ENCODE measurements around the gene ANAPC5. TPM values are rescaled to one million over a fixed set of nuclear protein-coding genes. Genes with fewer than 3 reads are reported as not detected.

The ANAPC5 gene
- total RNA-seq, 1 experiment from 2014 or later, result 101 TPM

DNA sequence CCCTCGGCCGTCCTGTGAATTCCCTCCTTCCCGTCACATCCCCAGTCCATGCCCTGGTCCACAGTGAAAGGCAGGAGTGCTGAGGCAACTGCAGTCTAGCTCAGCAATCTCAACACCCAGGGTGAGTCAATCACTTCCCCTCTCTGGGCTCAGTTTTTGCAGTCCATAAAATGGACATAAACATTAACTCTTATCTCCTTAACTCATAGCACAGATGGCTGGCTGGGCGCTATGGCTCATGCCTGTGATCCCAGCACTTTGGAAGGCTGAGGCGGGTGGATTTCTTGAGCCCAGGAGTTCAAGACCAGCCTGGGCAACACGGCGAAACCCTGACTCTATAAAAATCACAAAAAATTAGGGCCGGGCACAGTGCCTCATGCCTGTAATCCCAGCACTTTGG, 88.1 kb downstream of the ANAPC5 start:
- Histone ChIP-seq H3K79me2 (ENCODE audit: insufficient read depth, low read length) (no peaks in the 10 kb centered on the region), H3K18ac (ENCODE audit: insufficient read length, low read depth, low read length) (no peak overlapping the region), H3K9me3 (ENCODE audit: control insufficient read depth, low read depth, low read length) (no peaks in the 10 kb centered on the region), H3K23me2 (ENCODE audit: insufficient read length, low read depth, low read length, poor library complexity, severe bottlenecking) (no peaks in the 10 kb centered on the region), H3K27me3 (ENCODE audit: insufficient read depth, low read length) (no peaks in the 10 kb centered on the region), H2BK5ac (ENCODE audit: insufficient read length, low read length) (no peak overlapping the region), H2BK12ac (ENCODE audit: insufficient read length, low read depth, low read length) (no peak overlapping the region), H3K79me1 (ENCODE audit: insufficient read depth, low read depth, low read length, poor library complexity, severe bottlenecking) (no peaks in the 10 kb centered on the region), H4K91ac (ENCODE audit: insufficient read length, low read depth, low read length) (no peak overlapping the region), H3K27ac (ENCODE audit: insufficient read length, low read depth, low read length) (no peak overlapping the region), H3K9ac (ENCODE audit: extremely low read depth, insufficient read length, low read length) (no peak overlapping the region), H3T11ph (ENCODE audit: low read length) (no peak overlapping the region), H3K4me1 (ENCODE audit: insufficient read depth, low read length) (no peaks in the 10 kb centered on the region), H3K14ac (ENCODE audit: insufficient read depth, low read length) (no peak overlapping the region), H3K4me2 (ENCODE audit: insufficient read depth, insufficient read length, low read length) (no peak overlapping the region), H2BK20ac (ENCODE audit: low read depth, low read length, poor library complexity, severe bottlenecking) (no peak overlapping the region), H3K4ac (ENCODE audit: low read depth, low read length) (no peak overlapping the region), H4K5ac (ENCODE audit: insufficient read length, low read depth, low read length) (no peak overlapping the region), H2AK5ac (ENCODE audit: insufficient read length, low read length) (no peak overlapping the region), H2BK120ac (ENCODE audit: low read depth, low read length, poor library complexity, severe bottlenecking) (no peak overlapping the region), H4K20me1 (ENCODE audit: control insufficient read depth, insufficient read depth, insufficient read length) (no peaks in the 10 kb centered on the region), H3K56ac (ENCODE audit: insufficient read length, low read depth, low read length) (no peak overlapping the region), H4K8ac (replicated peaks; ENCODE audit: insufficient read length, low read depth, low read length) (no peak overlapping the region), H2AFZ (ENCODE audit: low read length) (no peak overlapping the region), H3K23ac (ENCODE audit: insufficient read length, low read depth, low read length) (no peak overlapping the region), H2BK15ac (ENCODE audit: low read depth, low read length) (no peak overlapping the region)
- Mint-ChIP-seq H3K4me1 (no peaks in the 10 kb centered on the region), H3K4me3 (no peak overlapping the region), H3K9me3 (no peaks in the 10 kb centered on the region), H3K36me3 (ENCODE audit: insufficient read depth in 1 of 3, low read depth in 3 of 3) (peaks cover 28 to 56% (median 47%) of the 10 kb centered on the region in 3 experiments; a peak in 6 of 7 replicates), H3K27ac (peak overlapping the region in 1 of 3 experiments; percentile 18; a peak in 1 of 7 replicates), H3K27me3 (ENCODE audit: low read depth) (no peaks in the 10 kb centered on the region)
- TF ChIP-seq, protein P1, sequence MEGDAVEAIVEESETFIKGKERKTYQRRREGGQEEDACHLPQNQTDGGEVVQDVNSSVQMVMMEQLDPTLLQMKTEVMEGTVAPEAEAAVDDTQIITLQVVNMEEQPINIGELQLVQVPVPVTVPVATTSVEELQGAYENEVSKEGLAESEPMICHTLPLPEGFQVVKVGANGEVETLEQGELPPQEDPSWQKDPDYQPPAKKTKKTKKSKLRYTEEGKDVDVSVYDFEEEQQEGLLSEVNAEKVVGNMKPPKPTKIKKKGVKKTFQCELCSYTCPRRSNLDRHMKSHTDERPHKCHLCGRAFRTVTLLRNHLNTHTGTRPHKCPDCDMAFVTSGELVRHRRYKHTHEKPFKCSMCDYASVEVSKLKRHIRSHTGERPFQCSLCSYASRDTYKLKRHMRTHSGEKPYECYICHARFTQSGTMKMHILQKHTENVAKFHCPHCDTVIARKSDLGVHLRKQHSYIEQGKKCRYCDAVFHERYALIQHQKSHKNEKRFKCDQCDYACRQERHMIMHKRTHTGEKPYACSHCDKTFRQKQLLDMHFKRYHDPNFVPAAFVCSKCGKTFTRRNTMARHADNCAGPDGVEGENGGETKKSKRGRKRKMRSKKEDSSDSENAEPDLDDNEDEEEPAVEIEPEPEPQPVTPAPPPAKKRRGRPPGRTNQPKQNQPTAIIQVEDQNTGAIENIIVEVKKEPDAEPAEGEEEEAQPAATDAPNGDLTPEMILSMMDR (conservative IDR thresholded peaks at IDR 0.05), result no peak
- WGBS (ENCODE audit: extremely low coverage, insufficient read length, low lambda C conversion rate), result no CpG with 5 or more reads among the region's 8 CpGs
- DNase-seq, result no peak
